GM20000 (cell line): Measurements from ENCODE around the gene HAUS5.
"Not testable (repeated sequence)": the region's sequence is repeated elsewhere in the genome, so short reads cannot be mapped to it uniquely, and the experiment has no call there.

Experiments used
- DNase-seq: peaks from one replicate; pipeline ENCODE4 v3.0.0; 2012; ENCODE audit warnings: low spot score
- TF ChIP-seq, protein P1 (sequence below): IDR thresholded peaks from 2 replicates; pipeline ENCODE4 v1.5.1; 2012; ENCODE audit warnings: mild to moderate bottlenecking, control low read depth; ENCODE audit errors: extremely low read depth, missing control alignments

Gene HAUS5

DNA sequence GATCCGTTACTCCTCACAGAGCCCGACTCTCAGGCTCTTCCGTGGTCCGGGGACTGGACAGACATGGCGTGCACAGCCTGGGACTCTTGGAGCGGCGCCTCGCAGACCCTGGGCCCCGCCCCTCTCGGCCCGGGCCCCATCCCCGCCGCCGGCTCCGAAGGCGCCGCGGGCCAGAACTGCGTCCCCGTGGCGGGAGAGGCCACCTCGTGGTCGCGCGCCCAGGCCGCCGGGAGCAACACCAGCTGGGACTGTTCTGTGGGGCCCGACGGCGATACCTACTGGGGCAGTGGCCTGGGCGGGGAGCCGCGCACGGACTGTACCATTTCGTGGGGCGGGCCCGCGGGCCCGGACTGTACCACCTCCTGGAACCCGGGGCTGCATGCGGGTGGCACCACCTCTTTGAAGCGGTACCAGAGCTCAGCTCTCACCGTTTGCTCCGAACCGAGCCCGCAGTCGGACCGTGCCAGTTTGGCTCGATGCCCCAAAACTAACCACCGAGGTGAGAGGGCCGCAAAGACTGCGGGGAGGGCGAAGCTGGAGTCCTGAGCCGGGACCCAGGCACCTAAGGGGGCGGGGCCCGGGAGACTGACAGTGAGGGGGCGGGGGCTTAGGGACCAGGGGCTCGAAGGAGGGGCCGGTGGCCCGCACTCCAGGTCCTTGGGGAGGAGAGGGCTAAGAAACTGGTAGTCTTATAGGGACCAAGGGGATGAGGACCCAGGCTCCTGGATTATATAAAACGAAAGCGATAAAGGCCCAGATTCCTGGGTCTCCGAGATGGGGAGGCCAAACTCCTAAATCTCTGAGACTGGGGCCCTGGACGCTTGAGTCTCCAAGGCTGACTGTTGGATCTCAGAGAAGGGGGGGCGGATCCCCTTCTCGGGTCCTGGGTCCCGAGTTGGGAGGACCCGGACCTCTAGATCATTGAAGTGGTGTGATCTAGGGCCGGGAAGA is 31.0 kb downstream of the HAUS5 start:
- peak; percentile 92 for DNase-seq
- TF ChIP-seq, protein P1, sequence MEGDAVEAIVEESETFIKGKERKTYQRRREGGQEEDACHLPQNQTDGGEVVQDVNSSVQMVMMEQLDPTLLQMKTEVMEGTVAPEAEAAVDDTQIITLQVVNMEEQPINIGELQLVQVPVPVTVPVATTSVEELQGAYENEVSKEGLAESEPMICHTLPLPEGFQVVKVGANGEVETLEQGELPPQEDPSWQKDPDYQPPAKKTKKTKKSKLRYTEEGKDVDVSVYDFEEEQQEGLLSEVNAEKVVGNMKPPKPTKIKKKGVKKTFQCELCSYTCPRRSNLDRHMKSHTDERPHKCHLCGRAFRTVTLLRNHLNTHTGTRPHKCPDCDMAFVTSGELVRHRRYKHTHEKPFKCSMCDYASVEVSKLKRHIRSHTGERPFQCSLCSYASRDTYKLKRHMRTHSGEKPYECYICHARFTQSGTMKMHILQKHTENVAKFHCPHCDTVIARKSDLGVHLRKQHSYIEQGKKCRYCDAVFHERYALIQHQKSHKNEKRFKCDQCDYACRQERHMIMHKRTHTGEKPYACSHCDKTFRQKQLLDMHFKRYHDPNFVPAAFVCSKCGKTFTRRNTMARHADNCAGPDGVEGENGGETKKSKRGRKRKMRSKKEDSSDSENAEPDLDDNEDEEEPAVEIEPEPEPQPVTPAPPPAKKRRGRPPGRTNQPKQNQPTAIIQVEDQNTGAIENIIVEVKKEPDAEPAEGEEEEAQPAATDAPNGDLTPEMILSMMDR: no peak

DNA sequence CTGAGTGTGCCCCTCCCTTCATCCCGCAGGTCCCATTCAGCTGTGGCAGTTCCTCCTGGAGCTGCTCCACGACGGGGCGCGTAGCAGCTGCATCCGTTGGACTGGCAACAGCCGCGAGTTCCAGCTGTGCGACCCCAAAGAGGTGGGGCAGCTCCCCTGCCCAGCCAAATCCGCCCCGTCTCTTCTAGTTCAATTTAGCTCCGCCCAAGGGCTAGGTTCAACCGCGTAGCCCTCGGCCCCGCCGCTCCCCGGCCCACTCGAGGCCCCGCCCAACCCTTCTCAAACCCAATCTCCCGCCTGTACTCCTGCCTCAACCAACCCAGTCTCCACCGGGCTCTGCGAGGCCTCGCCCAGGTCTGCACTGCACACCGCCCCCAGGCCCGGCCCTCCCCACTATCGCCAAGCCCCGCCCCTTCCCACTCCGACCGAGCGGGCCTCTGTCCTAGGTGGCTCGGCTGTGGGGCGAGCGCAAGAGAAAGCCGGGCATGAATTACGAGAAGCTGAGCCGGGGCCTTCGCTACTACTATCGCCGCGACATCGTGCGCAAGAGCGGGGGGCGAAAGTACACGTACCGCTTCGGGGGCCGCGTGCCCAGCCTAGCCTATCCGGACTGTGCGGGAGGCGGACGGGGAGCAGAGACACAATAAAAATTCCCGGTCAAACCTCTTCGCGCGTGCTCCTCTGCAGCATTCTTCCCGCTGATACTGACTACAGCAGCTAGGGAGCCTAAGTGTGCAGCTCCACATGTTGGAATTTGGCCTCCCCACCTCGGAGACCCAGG is 31.9 kb downstream of the HAUS5 start:
- peak; percentile 97 for DNase-seq
- TF ChIP-seq, protein P1: no peak

DNA sequence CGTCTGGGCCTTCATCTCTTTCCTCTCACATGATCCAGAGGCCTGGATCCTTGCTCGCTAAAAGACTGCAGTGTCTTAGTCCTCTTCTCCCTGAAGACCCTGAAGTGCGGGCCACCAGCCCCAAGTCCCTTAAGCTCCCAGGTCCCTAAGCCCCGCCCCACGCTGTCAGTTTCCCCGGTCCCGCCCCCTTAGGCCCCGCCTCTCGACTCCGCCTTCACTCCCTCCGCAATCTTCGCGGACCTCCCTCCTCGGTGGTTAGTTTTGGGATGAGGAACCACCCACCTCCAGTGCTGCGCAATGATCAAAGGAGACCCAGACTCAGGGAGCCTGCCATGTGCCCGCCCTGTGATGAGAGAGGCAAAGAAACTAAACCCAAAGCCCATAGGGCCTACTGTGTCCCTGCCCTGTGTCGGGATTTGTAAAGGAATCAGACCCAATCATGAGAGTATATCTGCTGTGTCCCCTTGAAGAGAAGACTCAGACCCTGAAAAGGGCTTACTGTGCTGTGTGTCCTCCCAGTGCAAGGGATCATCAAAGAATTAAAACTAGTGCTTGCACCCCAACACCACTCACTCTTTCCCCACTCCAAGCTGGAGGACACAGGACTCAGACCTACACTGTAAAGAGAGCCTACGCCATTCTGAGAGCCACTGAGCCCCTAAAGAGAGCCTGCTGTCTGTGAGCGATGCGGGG is 32.6 kb downstream of the HAUS5 start:
- DNase-seq: peak; percentile 73

DNA sequence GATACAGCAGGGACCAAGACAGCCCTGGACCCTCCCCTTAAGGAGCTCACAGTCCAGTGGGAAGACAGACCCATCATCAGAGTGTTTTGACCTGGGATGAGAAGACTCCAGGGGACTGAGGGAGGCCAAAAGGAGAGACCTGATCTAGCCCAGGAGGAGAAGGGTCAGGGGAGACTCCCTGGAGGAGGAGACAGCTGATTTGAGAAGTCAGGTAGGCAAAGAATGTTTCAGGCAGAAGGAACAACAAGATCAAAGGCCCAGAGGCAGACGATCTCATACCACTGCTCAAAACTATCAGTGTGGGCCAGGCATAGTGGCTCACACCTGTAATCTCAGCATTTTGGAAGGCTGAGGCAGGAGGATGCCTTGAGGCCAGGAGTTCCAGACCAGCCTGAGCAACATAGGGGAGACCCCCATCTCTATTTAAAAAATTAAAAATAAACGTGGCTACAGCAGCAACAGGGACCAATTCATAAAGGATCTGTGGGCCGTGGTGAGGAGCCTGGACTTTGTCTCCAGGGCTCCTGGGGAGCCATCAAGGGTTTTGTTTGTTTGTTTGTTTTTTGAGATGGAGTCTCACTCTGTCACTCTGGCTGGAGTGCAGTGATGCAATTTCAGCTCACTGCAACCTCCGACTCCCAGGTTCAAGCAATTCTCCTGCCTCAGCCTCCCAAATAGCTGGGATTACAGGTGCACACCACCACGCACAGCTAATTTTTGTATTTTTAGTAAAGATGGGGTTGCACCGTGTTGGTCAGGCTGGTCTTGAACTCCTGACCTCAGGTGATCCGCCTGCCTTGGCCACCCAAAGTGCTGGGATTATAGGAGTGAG is 33.4 kb downstream of the HAUS5 start:
- no peak for DNase-seq
- TF ChIP-seq, protein P1: no peak

More for the DNA sequence above, 32.6 kb downstream of the HAUS5 start:
- TF ChIP-seq, protein P1: no peak

DNA sequence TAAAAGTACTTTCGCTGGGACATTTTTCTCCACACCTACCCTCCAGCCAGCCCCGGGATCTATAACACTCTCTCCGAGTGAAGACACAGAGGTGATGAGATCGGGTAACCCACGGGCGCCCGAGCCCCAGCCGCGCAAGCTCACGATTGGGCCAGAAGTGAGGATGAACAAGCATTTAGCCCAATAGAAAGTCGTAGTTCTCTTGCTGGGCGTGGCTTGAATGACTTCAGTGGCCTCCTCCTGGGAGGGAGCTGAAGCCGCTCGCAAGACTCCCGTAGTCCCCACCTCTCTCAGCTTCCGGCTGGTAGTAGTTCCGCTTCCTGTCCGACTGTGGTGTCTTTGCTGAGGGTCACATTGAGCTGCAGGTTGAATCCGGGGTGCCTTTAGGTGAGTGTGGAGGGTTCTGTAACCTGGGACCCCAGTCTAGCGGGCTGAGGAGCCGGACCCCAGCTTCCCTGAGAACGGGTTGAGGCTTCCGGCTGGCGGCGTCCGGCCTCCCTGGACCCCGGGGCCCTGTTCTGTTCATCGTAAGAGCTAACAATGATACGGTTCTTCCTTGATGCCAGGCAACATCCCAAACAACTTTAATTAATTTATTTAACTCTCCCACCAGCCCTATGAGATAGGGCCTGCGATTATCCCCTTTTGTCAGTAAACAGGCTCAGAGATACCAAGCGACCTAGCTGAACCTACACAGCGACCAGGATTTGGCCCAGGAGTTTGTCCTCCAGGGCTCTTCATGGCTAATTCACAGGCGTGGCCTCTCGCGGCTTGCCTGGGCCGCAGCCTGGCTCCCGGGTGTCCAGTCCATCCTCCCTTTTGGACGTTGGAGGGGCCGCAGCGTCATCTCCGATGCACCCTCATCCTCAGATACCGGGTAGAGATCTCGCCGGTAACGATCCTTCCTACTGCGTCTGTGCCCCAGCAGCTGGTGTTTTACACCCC is 35.8 kb downstream of the HAUS5 start, which contains the start of gene COX6B1:
TSS of gene COX6B1 (plus strand) at position 307 of the 945 bp plus-strand sequence. CDS start 2,921 bp downstream, outside the sequence.
- peak; percentile 95 for DNase-seq
- TF ChIP-seq, protein P1: no peak

DNA sequence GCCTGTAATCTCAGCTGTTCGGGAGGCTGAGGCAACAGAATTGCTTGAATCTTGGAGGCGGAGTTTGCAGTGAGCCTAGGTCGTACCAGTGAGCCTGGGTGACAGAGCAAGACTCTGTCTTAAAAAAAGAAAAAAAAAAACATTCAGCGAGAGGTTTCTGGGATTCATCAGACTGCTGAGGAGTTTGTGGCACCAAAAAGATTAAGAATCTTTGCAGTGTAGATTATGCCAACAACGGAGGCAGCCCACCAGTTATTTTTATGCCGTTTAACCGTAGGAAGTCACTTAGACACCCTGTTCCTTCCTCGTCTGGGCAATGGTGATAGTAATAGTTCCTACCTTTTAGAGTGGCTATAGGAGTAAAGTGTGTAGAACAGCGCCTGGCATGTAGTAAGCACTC is 38.0 kb downstream of the HAUS5 start:
- DNase-seq: no peak
- TF ChIP-seq, protein P1: no peak

DNA sequence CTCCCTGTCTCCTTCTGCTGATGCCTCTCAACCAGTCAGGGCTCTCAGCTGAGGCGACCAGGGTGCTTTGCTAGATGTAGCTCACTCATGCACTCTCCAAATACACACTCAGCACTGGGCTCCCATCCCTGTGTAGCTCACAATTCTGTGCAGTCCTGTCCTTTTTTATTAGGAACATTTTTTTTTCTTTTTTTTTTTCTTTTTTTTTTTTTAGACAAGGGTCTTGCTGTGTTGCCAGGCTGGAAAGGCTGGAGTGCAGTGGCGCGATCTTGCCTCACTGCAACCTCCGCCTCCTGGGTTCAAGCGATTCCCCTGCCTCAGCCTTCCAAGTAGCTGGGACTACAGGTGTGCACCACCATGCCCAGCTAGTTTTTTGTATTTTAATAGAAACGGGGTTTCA is 42.3 kb downstream of the HAUS5 start:
- not testable (repeated sequence) for DNase-seq
